K562 (cell line): ENCODE results near the gene DNAJB1. TPM values are rescaled to one million over a fixed set of nuclear protein-coding genes. Genes with fewer than 3 reads are reported as not detected.

Source experiments
- ARID1B ChIP-seq: fragments of 450-650 bp; IDR thresholded peaks from 2 replicates; pipeline ENCODE4 v1.6.1; 2016; ENCODE audit warnings: antibody characterized with exemption, mild to moderate bottlenecking, inconsistent platforms
- ASH1L ChIP-seq: fragments of 450-650 bp; IDR thresholded peaks from 2 replicates; pipeline ENCODE4 v1.6.1; 2018; ENCODE audit warnings: borderline replicate concordance, mild to moderate bottlenecking, low read depth; ENCODE audit not compliant: partially characterized antibody
- BCOR ChIP-seq: fragments of 450-650 bp; IDR thresholded peaks from 2 replicates; pipeline ENCODE4 v1.6.1; 2016
- BHLHE40 ChIP-seq: IDR thresholded peaks from 2 replicates; pipeline ENCODE4 v1.6.1; 2011; ENCODE audit warnings: low read length, improper control_type of control experiment
- DPF2 ChIP-seq: fragments of 450-650 bp; IDR thresholded peaks from 2 replicates; pipeline ENCODE4 v1.6.1; 2016
- ELF4 ChIP-seq: fragments of 450-650 bp; formaldehyde crosslinking; IDR thresholded peaks from 2 replicates; pipeline ENCODE4 v1.4.0; 2022; ENCODE audit warnings: missing genetic modification characterization
- EP400 ChIP-seq: fragments of 450-650 bp; IDR thresholded peaks from 2 replicates; pipeline ENCODE4 v1.6.1; 2017; ENCODE audit warnings: antibody characterized with exemption, mild to moderate bottlenecking, moderate library complexity
- FOS ChIP-seq: IDR thresholded peaks from 3 replicates; pipeline ENCODE4 v1.6.1; 2011; ENCODE audit not compliant: insufficient read length; ENCODE audit errors: extremely low read depth
- HNRNPLL ChIP-seq: fragments of 200-400 bp; formaldehyde crosslinking; IDR thresholded peaks from 2 replicates; pipeline ENCODE4 v1.6.1; 2017; ENCODE audit warnings: low read length, low read depth, mild to moderate bottlenecking; ENCODE audit not compliant: poor library complexity, severe bottlenecking
- MLLT1 ChIP-seq, 2 experiments: fragments of 450-650 bp; IDR thresholded peaks; 2 replicates each; pipeline ENCODE4 v1.6.1; 2016
- RHOXF2B ChIP-seq: fragments of 250-450 bp; sonication (Bioruptor Pico); conservative IDR thresholded peaks from 2 replicates; pipeline ENCODE4 v1.5.1; 2021
- RNF2 ChIP-seq: sonication (generic); IDR thresholded peaks from 2 replicates; pipeline ENCODE4 v1.6.1; 2016
- SFPQ ChIP-seq: fragments of 200-400 bp; formaldehyde crosslinking; IDR thresholded peaks from 2 replicates; pipeline ENCODE4 v1.6.1; 2017; ENCODE audit warnings: mild to moderate bottlenecking, low read depth, low read length, moderate library complexity
- SIN3B ChIP-seq: fragments of 450-650 bp; IDR thresholded peaks from 2 replicates; pipeline ENCODE4 v1.6.1; 2017; ENCODE audit warnings: low read depth, mild to moderate bottlenecking, moderate library complexity
- STAT5B ChIP-seq: fragments of 250-450 bp; sonication (Bioruptor Pico); IDR thresholded peaks from 2 replicates; pipeline ENCODE4 v1.8.0; 2021; ENCODE audit warnings: mild to moderate bottlenecking, inconsistent platforms
- TAF7 ChIP-seq: fragments of 450-650 bp; IDR thresholded peaks from 2 replicates; pipeline ENCODE4 v1.6.1; 2016; ENCODE audit warnings: missing genetic modification characterization, missing compliant biosample characterization
- THAP12 ChIP-seq: fragments of 250-450 bp; sonication (Bioruptor Pico); IDR thresholded peaks from 2 replicates; pipeline ENCODE4 v1.9.0; 2021; ENCODE audit warnings: mild to moderate bottlenecking, inconsistent platforms
- VEZF1 ChIP-seq: fragments of 200-800 bp; sonication (Bioruptor generic); IDR thresholded peaks from 2 replicates; pipeline ENCODE4 v1.6.1; 2017; ENCODE audit warnings: missing genetic modification characterization, missing compliant biosample characterization
- XRCC5 ChIP-seq: fragments of 200-400 bp; formaldehyde crosslinking; IDR thresholded peaks from 2 replicates; pipeline ENCODE4 v1.6.1; 2017; ENCODE audit warnings: low read depth, mild to moderate bottlenecking, low read length
- ZNF324 ChIP-seq: fragments of 250-450 bp; sonication (Bioruptor Pico); IDR thresholded peaks from 2 replicates; pipeline ENCODE4 v1.4.0; 2020; ENCODE audit warnings: mild to moderate bottlenecking
- ZNF431 ChIP-seq: sonication (generic); formaldehyde crosslinking; IDR thresholded peaks from 2 replicates; pipeline ENCODE4 v1.8.0; 2022; ENCODE audit warnings: mild to moderate bottlenecking, missing genetic modification reagents
- ZNF766 ChIP-seq: fragments of 200-800 bp; sonication (Bioruptor generic); conservative IDR thresholded peaks from 2 replicates; pipeline ENCODE4 v1.6.1; 2016; ENCODE audit warnings: missing genetic modification characterization, missing compliant biosample characterization
- polyA plus RNA-seq, 8 experiments: library from polyadenylated mRNA; depleted of rRNA in 4 of 8; stranded (reverse) in 5 of 8; unstranded in 3 of 8; fragments of >200 nt; fragmentation: Nextera tagmentation in 2 of 8; fragmentation: Illumina TruSeq in 1 of 8; extraction: Ambion mirVana in 2 of 8; extraction: Trizol in 1 of 8; gene quantifications; 2 replicates each; pipeline versions ENCODE4 v1.2.1 to v1.2.3, GENCODE V29; 2011 to 2014; ENCODE audit warnings: inconsistent platforms in 1 of 8, missing spikeins in 1 of 8
- total RNA-seq, 7 experiments: library from RNA; depleted of rRNA in 6 of 7; stranded (reverse); fragments of >200 nt in 6 of 7; fragmentation: Illumina TruSeq in 2 of 7; extraction: Trizol in 2 of 7; gene quantifications; 2 replicates each; pipeline versions ENCODE4 v1.2.1 to v1.2.3, GENCODE V29; 2011 to 2021; ENCODE audit warnings: low replicate concordance in 1 of 7

DNAJB1 gene
- total and polyA plus RNA-seq, 9 of the 15 experiments (the other 6 are each of a cell fraction or from before 2014, with no cell fraction given), result 13.2 to 113 (median 62.1) TPM

GRCh38 chr19:14496029-14496833 lies 22.0 kb downstream of the DNAJB1 start, which contains the start of gene GIPC1 (continued):
- TF ChIP-seq SFPQ (no peak), STAT5B (no peak), EP400 (peak; percentile 75), MLLT1 (IDR thresholded peaks at IDR 0.05) (peak in 1 of 2 experiments; percentile 98; a peak in 2 of 4 replicates), DPF2 (peak; percentile 38; the same call in 1 of the 2 replicates), ASH1L (peak; percentile 91), FOS (peak; percentile 89), ELF4 (CRISPR knock-in tag) (peak; percentile 76; the same call in 1 of the 2 replicates), RHOXF2B (CRISPR knock-in tag) (no peak), TAF7 (tag) (0 out of 2 replicates have a peak, but pooled peaks have one; percentile 29), ZNF766 (CRISPR knock-in tag) (peak; percentile 67), ARID1B (peak; percentile 6; the same call in 1 of the 2 replicates), SIN3B (peak; percentile 35; the same call in 1 of the 2 replicates), BCOR (peak; percentile 51; the same call in 1 of the 2 replicates), THAP12 (peak; percentile 44; the same call in 1 of the 2 replicates), BHLHE40 (peak; percentile 96), VEZF1 (CRISPR knock-in tag) (peak; percentile 94), RNF2 (0 out of 2 replicates have a peak, but pooled peaks have one; percentile 44), ZNF431 (CRISPR knock-in tag) (no peak; the same call in 1 of the 2 replicates), ZNF324 (CRISPR knock-in tag) (no peak), HNRNPLL (peak; percentile 85), XRCC5 (peak; percentile 74; the same call in 1 of the 2 replicates)
